ENCODE data around the gene PAXX. TPM values are rescaled to one million over a fixed set of nuclear protein-coding genes. Genes with fewer than 3 reads are reported as not detected.
A peak's percentile ranks its signal among the peaks of the same experiment; 100 is the strongest.

The PAXX gene
- total and polyA plus RNA-seq, 9 of the 15 experiments (the other 6 are each of a cell fraction or from before 2014, with no cell fraction given), result 1.2 to 175 (median 38.5) TPM

- TF ChIP-seq HINFP (tag; conservative IDR thresholded peaks at IDR 0.05; ENCODE audit: low read depth) (no peak), DIDO1 (tag; IDR thresholded peaks at IDR 0.05; ENCODE audit: low read depth) (no peak), SRF (CRISPR knock-in tag; IDR thresholded peaks at IDR 0.05) (peak in 1 of 2 experiments; percentile 32; a peak in 1 of 4 replicates), EGR1 (conservative IDR thresholded peaks at IDR 0.05) (peak; percentile 91), PCBP2 (IDR thresholded peaks at IDR 0.05; ENCODE audit: low read depth, low read length, poor library complexity, severe bottlenecking) (no peak), CAMTA2 (CRISPR knock-in tag; conservative IDR thresholded peaks at IDR 0.05) (no peak; the same call in 1 of the 2 replicates), ILK (tag; IDR thresholded peaks at IDR 0.05; ENCODE audit: borderline replicate concordance, low read depth) (no peak), ZNF395 (CRISPR knock-in tag; IDR thresholded peaks at IDR 0.05) (peak; percentile 63; the same call in 1 of the 2 replicates), ZEB2 (IDR thresholded peaks at IDR 0.05) (no peak), TAF15 (IDR thresholded peaks at IDR 0.05; ENCODE audit: low read depth, low read length) (no peak), CUX1 (CRISPR knock-in tag; IDR thresholded peaks at IDR 0.05) (no peak), HNRNPH1 (optimal IDR thresholded peaks at IDR 0.05; ENCODE audit: low read depth, low read length) (no peak), ZNF277 (CRISPR knock-in tag; IDR thresholded peaks at IDR 0.05; ENCODE audit: borderline replicate concordance) (no peak), E2F3 (CRISPR knock-in tag; IDR thresholded peaks at IDR 0.05) (no peak), FUS (optimal IDR thresholded peaks at IDR 0.05; ENCODE audit: low read depth, low read length) (peak; percentile 88), BRF1 (IDR thresholded peaks at IDR 0.05; ENCODE audit: borderline replicate concordance, extremely low read depth, insufficient read length) (no peak)
Measured at GRCh38 chr9:136944519-136945332, 47.5 kb upstream of the PAXX start, which contains the start of the genes C8G and FBXW5 (continued).

Measured in K562 (cell line).